Common myeloid progenitor, CD34-positive (primary cell): ENCODE data around the gene C14orf132.
A peak's percentile ranks its signal among the peaks of the same experiment; 100 is the strongest.

Experiments used
- CTCF ChIA-PET: fragments of 350-600 bp; sonication (Branson Sonifier 250); formaldehyde crosslinking; loops from one replicate; lab custom pipeline; 2021; ENCODE audit warnings: antibody characterized with exemption; lab: Charles Lee
- POLR2A ChIA-PET: fragments of 350-600 bp; sonication (Branson Sonifier 250); formaldehyde crosslinking; loops from one replicate; lab custom pipeline; 2021; ENCODE audit warnings: antibody characterized with exemption; lab: Charles Lee
- DNase-seq, 3 donors: peaks; one replicate each; pipeline versions ENCODE4 v3.0.0 to v3.0.0-alpha.2; 2013
- H3K27ac ChIP-seq, 2 experiments: 1 replicate in 1 of 2; 2 replicates in 1 of 2; pipeline ENCODE4 v1.7.0; 2013; ENCODE audit warnings: inconsistent platforms in 2 of 2, low read length in 2 of 2, mild to moderate bottlenecking in 2 of 2, low read depth in 1 of 2, moderate library complexity in 1 of 2; ENCODE audit not compliant: severe bottlenecking in 2 of 2, insufficient read depth in 1 of 2, poor library complexity in 1 of 2
- H3K27me3 ChIP-seq, 5 experiments: replicated peaks in 2 of 5; 1 replicate in 3 of 5; 2 replicates in 2 of 5; pipeline versions ENCODE4 v1.6.1 to v1.7.0; 2013; ENCODE audit warnings: low read length in 4 of 5, mild to moderate bottlenecking in 2 of 5, moderate library complexity in 2 of 5, inconsistent platforms in 1 of 5; ENCODE audit not compliant: insufficient read depth in 5 of 5, control insufficient read depth in 4 of 5
- H3K36me3 ChIP-seq, 4 experiments: 1 replicate in 2 of 4; 2 replicates in 2 of 4; pipeline versions ENCODE4 v1.6.1 to v1.7.0; 2013; ENCODE audit warnings: low read length in 3 of 4, control low read depth in 1 of 4, mild to moderate bottlenecking in 1 of 4; ENCODE audit not compliant: control insufficient read depth in 4 of 4, insufficient read depth in 4 of 4
- H3K4me1 ChIP-seq, 4 experiments: 1 replicate in 3 of 4; 2 replicates in 1 of 4; pipeline versions ENCODE4 v1.6.1 to v1.7.1; 2013; ENCODE audit warnings: low read length in 3 of 4, mild to moderate bottlenecking in 3 of 4, control low read depth in 1 of 4, inconsistent platforms in 1 of 4, moderate library complexity in 1 of 4; ENCODE audit not compliant: control insufficient read depth in 4 of 4, insufficient read depth in 4 of 4; ENCODE audit errors: control extremely low read depth in 1 of 4
- H3K4me3 ChIP-seq, 7 experiments: 1 replicate in 4 of 7; 2 replicates in 3 of 7; pipeline versions ENCODE4 v1.5.1 to v1.7.0; 2013; ENCODE audit warnings: mild to moderate bottlenecking in 7 of 7, low read length in 6 of 7, moderate library complexity in 6 of 7, inconsistent platforms in 2 of 7, low read depth in 2 of 7, control low read depth in 1 of 7; ENCODE audit not compliant: insufficient read depth in 4 of 7, control insufficient read depth in 1 of 7; ENCODE audit errors: extremely low read depth in 1 of 7
- H3K9me3 ChIP-seq, 5 experiments: 1 replicate in 4 of 5; 2 replicates in 1 of 5; pipeline versions ENCODE4 v1.6.1 to v1.7.1; 2013; ENCODE audit warnings: low read length in 4 of 5, mild to moderate bottlenecking in 2 of 5, inconsistent platforms in 1 of 5, low read depth in 1 of 5, moderate library complexity in 1 of 5; ENCODE audit not compliant: control insufficient read depth in 4 of 5, insufficient read depth in 2 of 5; ENCODE audit errors: control extremely low read depth in 1 of 5
- WGBS: methylation state at CpG from one replicate; pipeline ENCODE4 v1.1.5; 2013; ENCODE audit not compliant: insufficient coverage; 5-methylcytosine and 5-hydroxymethylcytosine counted together

Gene C14orf132

GRCh38 chr14:96060186-96060933 is 21.2 kb downstream of the C14orf132 start:
- Histone ChIP-seq H3K9me3 (no peaks in the 10 kb centered on the region), H3K4me3 (no peak overlapping the region), H3K27me3 (peaks cover 0 to 32% (median 4%) of the 10 kb centered on the region in 5 experiments), H3K27ac (no peak overlapping the region), H3K36me3 (no peaks in the 10 kb centered on the region), H3K4me1 (no peaks in the 10 kb centered on the region)
- 95% methylated on average over 4 of the region's 7 CpGs for WGBS
- POLR2A ChIA-PET, result no interaction called here
- CTCF ChIA-PET, result no interaction called here
- DNase-seq, result no peak

GRCh38 chr14:96062010-96062409 is 22.8 kb downstream of the C14orf132 start:
- Histone ChIP-seq H3K4me1 (no peaks in the 10 kb centered on the region), H3K9me3 (no peaks in the 10 kb centered on the region), H3K36me3 (no peaks in the 10 kb centered on the region), H3K27ac (no peak overlapping the region), H3K4me3 (no peak overlapping the region), H3K27me3 (peaks cover 0 to 33% (median 2%) of the 10 kb centered on the region in 5 experiments)
- ChIA-PET CTCF (interaction anchor here (1.1 kb wide), 1 partner anchor 20 kb away, joined by 3 read pairs; no protein-coding TSS in a partner anchor), POLR2A (no interaction called here)
- WGBS, result 90% methylated on average over 4 of the region's 4 CpGs
- DNase-seq, result no peak

- Histone ChIP-seq H3K9me3 (no peaks in the 10 kb centered on the region), H3K27me3 (peaks cover 0 to 33% (median 2%) of the 10 kb centered on the region in 5 experiments), H3K4me3 (no peak overlapping the region), H3K4me1 (no peaks in the 10 kb centered on the region), H3K27ac (no peak overlapping the region), H3K36me3 (no peaks in the 10 kb centered on the region)
- CTCF ChIA-PET, result no interaction called here
- POLR2A ChIA-PET, result no interaction called here
- 94% methylated on average over 6 of the region's 6 CpGs for WGBS
- DNase-seq, result no peak
Observed at GRCh38 chr14:96062506-96062905, 23.3 kb downstream of the C14orf132 start.

GRCh38 chr14:96064866-96065265 is 25.7 kb downstream of the C14orf132 start:
- 100% methylated on average over 2 of the region's 5 CpGs for WGBS
- ChIA-PET CTCF (no interaction called here), POLR2A (no interaction called here)
- Histone ChIP-seq H3K4me1 (no peaks in the 10 kb centered on the region), H3K36me3 (no peaks in the 10 kb centered on the region), H3K27me3 (peaks cover 0 to 28% (median 2%) of the 10 kb centered on the region in 5 experiments), H3K4me3 (no peak overlapping the region), H3K27ac (no peak overlapping the region), H3K9me3 (no peaks in the 10 kb centered on the region)
- DNase-seq, result no peak

- DNase-seq, result peak; percentile 5 to 36 (median 35)
- Histone ChIP-seq H3K4me3 (no peak overlapping the region), H3K27me3 (peaks cover 0 to 24% (median under 1%) of the 10 kb centered on the region in 5 experiments), H3K27ac (no peak overlapping the region), H3K36me3 (no peaks in the 10 kb centered on the region), H3K9me3 (no peaks in the 10 kb centered on the region), H3K4me1 (no peaks in the 10 kb centered on the region)
- ChIA-PET CTCF (no interaction called here), POLR2A (no interaction called here)
- 60% methylated on average over 9 of the region's 11 CpGs for WGBS
Observed at GRCh38 chr14:96065661-96066459, 26.7 kb downstream of the C14orf132 start.

DNA sequence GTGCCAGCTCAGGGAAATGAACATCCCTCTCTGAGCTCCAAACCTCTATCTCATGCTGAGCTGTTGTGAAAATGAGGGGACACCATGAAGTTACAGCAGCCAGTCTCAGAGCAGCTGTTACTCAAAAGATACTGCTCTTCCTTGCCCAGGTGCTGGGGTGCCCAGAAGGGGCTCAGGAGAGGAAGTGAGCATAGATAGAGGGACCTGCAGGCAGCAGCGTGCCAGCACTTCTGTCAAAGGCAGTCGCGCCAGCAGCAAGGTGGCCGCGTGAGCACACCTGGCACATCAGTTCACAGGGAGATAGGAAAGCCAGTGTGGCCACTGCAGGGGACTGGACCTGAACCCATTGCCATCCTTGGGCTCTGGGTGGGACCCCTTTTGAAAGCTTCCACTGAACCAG is 27.8 kb downstream of the C14orf132 start:
- ChIA-PET CTCF (no interaction called here), POLR2A (no interaction called here)
- no peak for DNase-seq
- H3K4me3 ChIP-seq, result no peak overlapping the region
- no peak overlapping the region for H3K27ac ChIP-seq
- H3K27me3 ChIP-seq, result peaks cover 0 to 24% (median 0%) of the 10 kb centered on the region in 5 experiments
- H3K9me3 ChIP-seq, result no peaks in the 10 kb centered on the region
- no peaks in the 10 kb centered on the region for H3K36me3 ChIP-seq
- 91% methylated on average over 5 of the region's 5 CpGs for WGBS
- H3K4me1 ChIP-seq, result no peaks in the 10 kb centered on the region
